GM21737 (cell line): Measurements from ENCODE around the gene ACSM2B.
"Not testable (repeated sequence)": the region's sequence is repeated elsewhere in the genome, so short reads cannot be mapped to it uniquely, and the experiment has no call there.

Experiments
- ATAC-seq: cut with Tn5 transposase; IDR thresholded peaks from one replicate; pipeline ENCODE4 v1.9.1; 2021; ENCODE audit warnings: mild to moderate bottlenecking, moderate library complexity; ENCODE audit not compliant: unreplicated experiment

The ACSM2B gene

GRCh38 chr16:20576145-20576544, at the start of gene ACSM2B:
Gene ACSM2B, minus strand, starts transcription at chr16:20576367. Its CDS starts 11,522 bp downstream, at chr16:20564845.
- ATAC-seq = not testable (repeated sequence)

GRCh38 chr16:20624882-20625807, 49.0 kb upstream of the ACSM2B start:
- ATAC-seq = no peak

DNA sequence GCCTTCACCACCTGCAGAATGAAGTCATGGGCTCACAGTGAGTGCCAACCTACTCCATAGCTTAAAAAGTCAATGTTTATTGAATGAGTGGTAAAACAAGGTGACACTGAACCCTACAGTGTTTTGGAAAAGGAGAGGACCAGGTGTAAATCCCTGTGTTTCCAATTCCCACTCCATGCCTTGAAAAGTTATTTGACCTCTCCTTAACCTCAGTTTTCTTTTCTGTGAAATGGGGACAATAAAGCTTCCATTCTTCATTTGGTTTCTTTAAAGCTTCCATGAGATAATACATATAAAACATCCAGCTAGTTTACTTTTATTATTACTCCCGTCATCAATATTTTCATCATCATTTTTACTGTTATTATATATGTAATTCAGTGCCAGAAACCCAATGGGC, 48.0 kb upstream of the ACSM2B start:
- ATAC-seq = no peak

DNA sequence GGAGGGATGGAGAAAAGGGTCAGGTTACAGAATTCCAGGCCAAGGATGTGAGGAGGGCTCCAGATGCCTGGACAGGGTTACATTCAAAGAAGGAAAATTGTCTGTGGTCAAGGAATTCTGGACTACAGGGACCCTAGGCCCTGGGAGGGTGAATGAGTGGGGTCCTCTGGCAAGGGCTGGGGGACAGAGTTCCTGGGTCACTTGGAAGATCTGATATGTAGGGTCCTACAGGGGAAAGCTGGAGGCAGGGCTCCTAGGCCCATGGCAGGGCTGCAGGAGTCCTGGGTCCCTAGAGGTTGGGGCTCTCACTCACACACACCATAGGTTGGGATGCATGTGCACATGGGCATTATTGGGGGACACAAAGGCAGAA, 46.3 kb upstream of the ACSM2B start:
- ATAC-seq = no peak

GRCh38 chr16:20621406-20621805, 45.2 kb upstream of the ACSM2B start:
- no peak for ATAC-seq

DNA sequence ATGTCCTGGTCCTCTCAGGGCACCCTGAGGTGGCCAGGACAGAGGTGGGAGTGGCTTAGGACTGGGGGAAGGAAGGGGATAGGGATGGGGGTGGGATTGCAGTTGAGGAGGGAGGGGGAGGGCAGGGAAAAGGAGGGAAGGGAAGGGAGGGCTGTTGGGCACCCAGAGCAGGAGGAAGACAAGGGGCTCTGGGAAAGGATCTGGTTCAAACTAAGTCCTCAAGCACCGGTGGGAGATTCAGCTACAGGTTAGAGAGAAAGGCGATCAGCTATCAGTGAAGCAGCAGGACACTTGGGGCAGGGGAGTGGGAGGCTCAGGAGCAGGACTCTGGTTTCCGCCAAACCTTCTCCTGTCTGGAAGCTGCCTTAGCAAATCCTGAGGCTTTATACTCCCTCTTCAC, 44.6 kb upstream of the ACSM2B start:
- no peak for ATAC-seq

DNA sequence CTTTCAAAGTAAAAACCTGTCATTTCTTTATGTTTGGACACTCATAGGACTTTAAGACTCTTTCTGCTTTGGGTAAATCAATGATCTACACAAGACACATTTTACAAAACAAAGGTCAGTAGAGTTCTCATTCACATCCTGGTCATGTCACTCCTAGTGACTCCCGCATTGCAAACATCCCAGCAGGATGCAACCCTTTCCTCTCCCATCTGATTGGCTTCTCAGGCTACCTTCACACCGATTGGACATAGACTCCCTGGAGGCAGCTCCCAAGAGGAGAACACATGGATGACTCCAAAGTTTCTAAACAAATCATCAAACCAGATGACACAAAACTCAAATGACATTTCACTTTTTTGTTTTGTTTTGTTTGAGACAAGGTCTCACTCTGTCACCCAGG, 43.8 kb upstream of the ACSM2B start:
- no peak for ATAC-seq

DNA sequence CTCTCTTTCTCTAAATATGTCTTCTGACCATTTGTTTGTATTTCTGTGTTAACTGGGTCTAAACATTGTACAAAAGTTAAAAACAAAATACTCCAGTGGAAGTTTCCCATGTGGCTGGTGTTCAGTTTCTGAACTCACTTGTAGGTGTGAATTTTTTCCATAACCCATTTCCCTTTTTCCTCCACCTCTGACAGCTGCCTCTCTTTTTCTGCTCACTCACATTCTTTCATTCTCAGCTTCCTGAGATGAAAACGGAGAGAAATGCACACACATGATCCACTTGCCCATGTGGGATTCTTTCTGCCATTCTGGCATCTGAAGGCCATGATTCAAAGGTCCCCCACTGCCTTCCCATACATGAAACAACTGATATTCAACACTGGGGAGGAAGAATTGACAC, 41.1 kb upstream of the ACSM2B start:
- ATAC-seq = no peak

GRCh38 chr16:20614186-20615141, 38.3 kb upstream of the ACSM2B start:
- ATAC-seq = no peak

GRCh38 chr16:20613481-20614185, 37.5 kb upstream of the ACSM2B start:
- ATAC-seq = no peak

DNA sequence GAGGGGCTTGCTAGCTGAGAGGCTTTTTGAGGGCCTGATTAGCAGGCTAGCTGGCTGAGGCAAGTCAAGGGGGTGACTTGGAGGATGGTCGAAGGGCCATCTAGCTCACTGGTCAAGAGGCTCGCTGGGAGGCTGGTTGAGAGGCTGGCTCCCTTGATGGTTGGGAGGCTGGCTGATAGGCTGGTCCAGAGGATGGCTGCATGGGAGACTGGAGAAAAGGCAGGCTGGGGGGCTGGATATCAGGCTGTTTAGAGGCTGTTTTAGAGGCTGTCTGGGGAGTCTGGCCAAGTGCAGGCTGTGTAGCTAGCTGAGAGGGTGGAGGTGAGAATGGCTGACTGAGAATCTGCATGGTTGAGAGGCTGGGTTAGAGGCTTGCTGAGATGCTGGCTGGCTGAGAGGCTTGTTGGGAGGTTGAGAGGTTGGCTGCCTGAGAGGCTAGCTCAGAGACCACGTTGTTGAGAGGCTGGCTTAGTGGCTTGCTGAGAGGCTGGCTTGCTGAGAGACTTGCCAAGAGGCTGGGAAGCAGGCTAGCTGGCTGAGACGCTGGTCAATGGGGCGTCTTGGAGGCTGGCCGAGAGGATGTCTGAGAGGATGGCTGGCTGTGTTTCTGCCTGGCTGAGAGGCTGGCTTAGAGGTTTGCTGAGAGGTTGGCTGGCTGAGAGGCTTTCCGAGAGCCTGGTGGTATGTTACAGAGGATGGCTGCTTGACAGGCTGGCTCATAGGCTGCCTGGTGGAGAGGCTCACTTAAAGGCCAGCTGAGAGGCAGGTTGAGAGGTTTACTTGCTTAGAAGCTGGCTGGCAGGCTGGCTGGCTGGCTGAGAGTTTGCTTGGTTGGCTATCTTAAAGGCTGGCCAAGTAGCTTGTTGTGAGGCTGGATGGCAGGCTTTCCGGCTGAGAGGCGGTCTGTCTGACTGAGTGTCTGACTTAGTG, 36.6 kb upstream of the ACSM2B start:
- no peak for ATAC-seq

- no peak for ATAC-seq
Measured at GRCh38 chr16:20611975-20612481, 35.9 kb upstream of the ACSM2B start.

- no peak for ATAC-seq
Measured at GRCh38 chr16:20611350-20611902, 35.3 kb upstream of the ACSM2B start.

DNA sequence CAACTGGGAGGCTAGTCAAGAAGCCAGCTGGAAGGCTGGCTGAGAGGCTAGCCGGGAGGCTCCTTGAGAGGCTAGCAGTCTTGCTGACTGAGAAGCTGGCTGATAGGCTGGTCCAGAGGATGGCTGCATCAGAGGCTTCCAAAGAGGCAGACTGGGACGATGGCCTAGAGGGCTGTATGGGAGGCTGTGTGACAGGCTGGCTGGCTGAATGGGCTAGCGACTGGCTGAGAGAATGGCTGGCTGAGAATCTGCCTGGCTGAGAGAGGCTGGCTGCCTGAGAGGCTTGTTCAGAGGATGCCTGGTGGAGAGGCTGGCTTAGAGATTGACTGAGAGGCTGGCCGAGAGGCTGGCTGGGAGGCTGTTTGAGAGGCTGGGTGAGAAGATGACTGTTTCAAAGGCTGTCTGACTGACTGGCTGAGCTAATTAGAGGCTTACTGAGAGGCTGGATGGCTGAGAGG, 34.8 kb upstream of the ACSM2B start:
- ATAC-seq = no peak

GRCh38 chr16:20610211-20610891, 34.2 kb upstream of the ACSM2B start:
- ATAC-seq = no peak

- ATAC-seq = not testable (repeated sequence)
Measured at GRCh38 chr16:20602205-20602604, 26.0 kb upstream of the ACSM2B start.

GRCh38 chr16:20599475-20599874, 23.3 kb upstream of the ACSM2B start:
- ATAC-seq = not testable (repeated sequence)

GRCh38 chr16:20598832-20599469, 22.8 kb upstream of the ACSM2B start:
- ATAC-seq = no peak
